K562 (cell line): ENCODE results near the gene ENSA. TPM values are rescaled to one million over a fixed set of nuclear protein-coding genes. Genes with fewer than 3 reads are reported as not detected.
A peak's percentile ranks its signal among the peaks of the same experiment; 100 is the strongest.

Source experiments
- ATF1 ChIP-seq, 2 experiments: fragments of 450-650 bp in 1 of 2; IDR thresholded peaks; 2 replicates each; pipeline ENCODE4 v1.6.1; 2016; ENCODE audit warnings: missing compliant biosample characterization in 1 of 2, missing genetic modification characterization in 1 of 2
- COPS2 ChIP-seq: fragments of 450-650 bp; conservative IDR thresholded peaks from 2 replicates; pipeline ENCODE4 v1.6.1; 2016; ENCODE audit warnings: mild to moderate bottlenecking, moderate library complexity
- CREM ChIP-seq: IDR thresholded peaks from 2 replicates; pipeline ENCODE4 v1.6.1; 2014; ENCODE audit warnings: antibody characterized with exemption, low read depth
- ELF4 ChIP-seq: fragments of 450-650 bp; formaldehyde crosslinking; IDR thresholded peaks from 2 replicates; pipeline ENCODE4 v1.4.0; 2022; ENCODE audit warnings: missing genetic modification characterization
- EZH2 ChIP-seq: IDR thresholded peaks from 2 replicates; pipeline ENCODE4 v1.6.1; 2012; ENCODE audit warnings: low read depth, mild to moderate bottlenecking, inconsistent platforms, low read length, borderline replicate concordance
- FOXK2 ChIP-seq, 2 experiments: fragments of 450-650 bp; IDR thresholded peaks in 1 of 2; conservative IDR thresholded peaks in 1 of 2; 2 replicates each; pipeline ENCODE4 v1.6.1; 2016; ENCODE audit warnings: low read depth in 2 of 2, mild to moderate bottlenecking in 1 of 2
- HDAC1 ChIP-seq, 2 experiments: fragments of 450-650 bp; IDR thresholded peaks; 2 replicates each; pipeline ENCODE4 v1.6.1; 2016 to 2017; ENCODE audit warnings: inconsistent platforms in 1 of 2, mild to moderate bottlenecking in 1 of 2, moderate library complexity in 1 of 2
- HDAC3 ChIP-seq: fragments of 450-650 bp; IDR thresholded peaks from 2 replicates; pipeline ENCODE4 v1.6.1; 2018; ENCODE audit warnings: borderline replicate concordance, mild to moderate bottlenecking, moderate library complexity; ENCODE audit not compliant: partially characterized antibody
- HDAC8 ChIP-seq: fragments of 450-650 bp; IDR thresholded peaks from 2 replicates; pipeline ENCODE4 v1.6.1; 2016; ENCODE audit warnings: mild to moderate bottlenecking, missing genetic modification characterization, moderate library complexity, missing compliant biosample characterization
- L3MBTL2 ChIP-seq: fragments of 450-650 bp; IDR thresholded peaks from 2 replicates; pipeline ENCODE4 v1.6.1; 2016; ENCODE audit warnings: mild to moderate bottlenecking, moderate library complexity
- MYNN ChIP-seq, 2 experiments: sonication (generic); formaldehyde crosslinking in 1 of 2; IDR thresholded peaks; 2 replicates each; pipeline versions ENCODE4 v1.5.0 to v1.6.1; 2016 to 2020; ENCODE audit warnings: antibody characterized with exemption in 1 of 2, missing genetic modification reagents in 1 of 2
- NBN ChIP-seq: fragments of 450-650 bp; IDR thresholded peaks from 2 replicates; pipeline ENCODE4 v1.6.1; 2016; ENCODE audit warnings: low read depth, mild to moderate bottlenecking
- NUFIP1 ChIP-seq: fragments of 450-650 bp; IDR thresholded peaks from 2 replicates; pipeline ENCODE4 v1.6.1; 2018; ENCODE audit not compliant: partially characterized antibody
- SETDB1 ChIP-seq: IDR thresholded peaks from one replicate; pipeline ENCODE4 v1.6.1; 2012; ENCODE audit warnings: low read length, control low read depth, inconsistent platforms
- TCF3 ChIP-seq: sonication (generic); formaldehyde crosslinking; IDR thresholded peaks from 2 replicates; pipeline ENCODE4 v1.4.0; 2020; ENCODE audit warnings: mild to moderate bottlenecking, missing genetic modification reagents
- ZBTB8A ChIP-seq: fragments of 450-650 bp; IDR thresholded peaks from 2 replicates; pipeline ENCODE4 v1.6.1; 2018; ENCODE audit warnings: mild to moderate bottlenecking, moderate library complexity; ENCODE audit not compliant: partially characterized antibody
- ZNF134 ChIP-seq: fragments of 250-450 bp; sonication (Bioruptor Pico); conservative IDR thresholded peaks from 2 replicates; pipeline ENCODE4 v1.4.0; 2020
- ZNF174 ChIP-seq: fragments of 250-450 bp; sonication (Bioruptor Pico); IDR thresholded peaks from 2 replicates; pipeline ENCODE4 v1.4.0; 2020; ENCODE audit warnings: mild to moderate bottlenecking
- ZNF445 ChIP-seq: fragments of 250-450 bp; sonication (Bioruptor Pico); IDR thresholded peaks from 2 replicates; pipeline ENCODE4 v1.4.0; 2020; ENCODE audit warnings: low read depth, mild to moderate bottlenecking, moderate library complexity
- polyA plus RNA-seq, 8 experiments: library from polyadenylated mRNA; depleted of rRNA in 4 of 8; stranded (reverse) in 5 of 8; unstranded in 3 of 8; fragments of >200 nt; fragmentation: Nextera tagmentation in 2 of 8; fragmentation: Illumina TruSeq in 1 of 8; extraction: Ambion mirVana in 2 of 8; extraction: Trizol in 1 of 8; gene quantifications; 2 replicates each; pipeline versions ENCODE4 v1.2.1 to v1.2.3, GENCODE V29; 2011 to 2014; ENCODE audit warnings: inconsistent platforms in 1 of 8, missing spikeins in 1 of 8
- total RNA-seq, 7 experiments: library from RNA; depleted of rRNA in 6 of 7; stranded (reverse); fragments of >200 nt in 6 of 7; fragmentation: Illumina TruSeq in 2 of 7; extraction: Trizol in 2 of 7; gene quantifications; 2 replicates each; pipeline versions ENCODE4 v1.2.1 to v1.2.3, GENCODE V29; 2011 to 2021; ENCODE audit warnings: low replicate concordance in 1 of 7
- TF ChIP-seq, protein P1 (sequence below): fragments of 450-650 bp; conservative IDR thresholded peaks from 2 replicates; pipeline ENCODE4 v1.6.1; 2016; ENCODE audit warnings: missing genetic modification characterization, low read depth, mild to moderate bottlenecking, missing compliant biosample characterization, moderate library complexity
- TF ChIP-seq, protein P2 (sequence below): fragments of 450-650 bp; IDR thresholded peaks from 2 replicates; pipeline ENCODE4 v1.6.1; 2016; ENCODE audit warnings: missing biosample characterization, missing genetic modification characterization
- TF ChIP-seq, protein P3 (sequence below): fragments of 250-450 bp; sonication (Bioruptor Pico); IDR thresholded peaks from 2 replicates; pipeline ENCODE4 v1.8.0; 2022; ENCODE audit warnings: moderate library complexity, mild to moderate bottlenecking, inconsistent platforms
- TF ChIP-seq, protein P4 (sequence below), 2 experiments: fragments of 200-800 bp in 1 of 2; sonication (Bioruptor generic) in 1 of 2; sonication (generic) in 1 of 2; formaldehyde crosslinking in 1 of 2; IDR thresholded peaks in 1 of 2; conservative IDR thresholded peaks in 1 of 2; 2 replicates each; pipeline versions ENCODE4 v1.5.0 to v1.6.1; 2016 to 2020; ENCODE audit warnings: missing compliant biosample characterization in 1 of 2, missing genetic modification characterization in 1 of 2, missing genetic modification reagents in 1 of 2

Gene ENSA
- total and polyA plus RNA-seq, 9 of the 15 experiments (the other 6 are each of a cell fraction or from before 2014, with no cell fraction given), result 68.1 to 605 (median 188) TPM

DNA sequence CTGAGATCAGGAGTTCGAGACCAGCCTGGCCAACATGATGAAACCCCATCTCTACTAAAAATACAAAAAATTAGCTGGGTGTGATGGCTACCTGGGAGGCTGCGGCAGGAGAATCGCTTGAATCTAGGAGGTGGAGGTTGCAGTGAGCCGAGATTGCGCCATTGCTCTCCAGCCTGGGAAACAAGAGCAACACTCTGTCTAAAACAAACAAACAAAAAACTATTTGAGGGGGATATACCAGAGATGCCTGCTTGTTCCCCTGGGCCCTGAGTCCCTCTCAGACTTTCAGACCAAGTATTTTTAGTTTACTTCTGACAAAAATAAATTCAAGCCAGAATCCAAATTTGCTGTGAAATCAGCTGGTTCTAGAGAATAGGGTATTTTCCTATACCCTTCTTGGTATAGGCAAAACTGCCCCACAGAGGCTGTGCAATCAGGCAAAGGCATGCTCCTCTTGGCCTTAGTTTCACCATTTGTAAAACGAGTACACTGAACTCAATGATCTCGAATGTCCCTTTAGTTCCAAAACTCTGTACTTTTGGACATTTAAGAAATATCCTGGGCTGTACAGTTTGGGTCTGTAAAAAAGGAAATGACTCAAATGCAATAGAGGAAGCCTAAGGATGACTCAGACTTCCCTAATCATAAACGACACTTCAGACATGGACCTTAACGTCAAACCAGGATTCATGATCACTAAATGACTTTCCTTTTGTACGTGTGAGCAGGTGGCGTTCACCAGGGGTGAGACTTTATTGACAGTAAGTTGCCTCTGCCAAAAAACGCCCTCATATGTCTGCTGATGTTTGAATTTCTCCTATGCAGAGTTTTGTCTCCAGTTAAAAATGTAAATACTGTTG lies 16.1 kb downstream of the ENSA start (continued):
- TF ChIP-seq ZNF445 (CRISPR knock-in tag) (no peak), ZBTB8A (no peak), FOXK2 (conservative IDR thresholded peaks at IDR 0.05 in 1 of 2, IDR thresholded peaks at IDR 0.05 in 1 of 2; ENCODE audit: low read depth in 2 of 2) (peak in 1 of 2 experiments; percentile 11; a peak in 1 of 4 replicates), COPS2 (no peak), L3MBTL2 (peak; percentile 86), TCF3 (CRISPR knock-in tag) (peak; percentile 54; the same call in 1 of the 2 replicates), HDAC8 (tag) (no peak), EZH2 (no peak), CREM (peak; percentile 91), ZNF134 (CRISPR knock-in tag) (peak; percentile 52; the same call in 1 of the 2 replicates), NBN (peak; percentile 84), MYNN (IDR thresholded peaks at IDR 0.05) (peak; percentile 77; the same call in 1 of the 2 replicates), MYNN (CRISPR knock-in tag; IDR thresholded peaks at IDR 0.05) (no peak), HDAC1 (IDR thresholded peaks at IDR 0.05) (peak in 1 of 2 experiments; percentile 52; a peak in 1 of 4 replicates), ELF4 (no peak), ATF1 (CRISPR knock-in tag; IDR thresholded peaks at IDR 0.05) (no peak), ATF1 (tag; IDR thresholded peaks at IDR 0.05) (peak; percentile 66), HDAC3 (peak; percentile 80), ZNF174 (CRISPR knock-in tag) (no peak), SETDB1 (no peak), NUFIP1 (peak; percentile 53)
- TF ChIP-seq, protein P1, sequence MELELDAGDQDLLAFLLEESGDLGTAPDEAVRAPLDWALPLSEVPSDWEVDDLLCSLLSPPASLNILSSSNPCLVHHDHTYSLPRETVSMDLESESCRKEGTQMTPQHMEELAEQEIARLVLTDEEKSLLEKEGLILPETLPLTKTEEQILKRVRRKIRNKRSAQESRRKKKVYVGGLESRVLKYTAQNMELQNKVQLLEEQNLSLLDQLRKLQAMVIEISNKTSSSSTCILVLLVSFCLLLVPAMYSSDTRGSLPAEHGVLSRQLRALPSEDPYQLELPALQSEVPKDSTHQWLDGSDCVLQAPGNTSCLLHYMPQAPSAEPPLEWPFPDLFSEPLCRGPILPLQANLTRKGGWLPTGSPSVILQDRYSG (tag), result 0 out of 2 replicates have a peak, but pooled peaks have one; percentile 35
- TF ChIP-seq, protein P2, sequence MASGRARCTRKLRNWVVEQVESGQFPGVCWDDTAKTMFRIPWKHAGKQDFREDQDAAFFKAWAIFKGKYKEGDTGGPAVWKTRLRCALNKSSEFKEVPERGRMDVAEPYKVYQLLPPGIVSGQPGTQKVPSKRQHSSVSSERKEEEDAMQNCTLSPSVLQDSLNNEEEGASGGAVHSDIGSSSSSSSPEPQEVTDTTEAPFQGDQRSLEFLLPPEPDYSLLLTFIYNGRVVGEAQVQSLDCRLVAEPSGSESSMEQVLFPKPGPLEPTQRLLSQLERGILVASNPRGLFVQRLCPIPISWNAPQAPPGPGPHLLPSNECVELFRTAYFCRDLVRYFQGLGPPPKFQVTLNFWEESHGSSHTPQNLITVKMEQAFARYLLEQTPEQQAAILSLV (tag), result 0 out of 2 replicates have a peak, but pooled peaks have one; percentile 3
- TF ChIP-seq, protein P3, sequence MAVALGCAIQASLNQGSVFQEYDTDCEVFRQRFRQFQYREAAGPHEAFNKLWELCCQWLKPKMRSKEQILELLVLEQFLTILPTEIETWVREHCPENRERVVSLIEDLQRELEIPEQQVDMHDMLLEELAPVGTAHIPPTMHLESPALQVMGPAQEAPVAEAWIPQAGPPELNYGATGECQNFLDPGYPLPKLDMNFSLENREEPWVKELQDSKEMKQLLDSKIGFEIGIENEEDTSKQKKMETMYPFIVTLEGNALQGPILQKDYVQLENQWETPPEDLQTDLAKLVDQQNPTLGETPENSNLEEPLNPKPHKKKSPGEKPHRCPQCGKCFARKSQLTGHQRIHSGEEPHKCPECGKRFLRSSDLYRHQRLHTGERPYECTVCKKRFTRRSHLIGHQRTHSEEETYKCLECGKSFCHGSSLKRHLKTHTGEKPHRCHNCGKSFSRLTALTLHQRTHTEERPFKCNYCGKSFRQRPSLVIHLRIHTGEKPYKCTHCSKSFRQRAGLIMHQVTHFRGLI, result 0 out of 2 replicates have a peak, but pooled peaks have one; percentile 51
- TF ChIP-seq, protein P4, sequence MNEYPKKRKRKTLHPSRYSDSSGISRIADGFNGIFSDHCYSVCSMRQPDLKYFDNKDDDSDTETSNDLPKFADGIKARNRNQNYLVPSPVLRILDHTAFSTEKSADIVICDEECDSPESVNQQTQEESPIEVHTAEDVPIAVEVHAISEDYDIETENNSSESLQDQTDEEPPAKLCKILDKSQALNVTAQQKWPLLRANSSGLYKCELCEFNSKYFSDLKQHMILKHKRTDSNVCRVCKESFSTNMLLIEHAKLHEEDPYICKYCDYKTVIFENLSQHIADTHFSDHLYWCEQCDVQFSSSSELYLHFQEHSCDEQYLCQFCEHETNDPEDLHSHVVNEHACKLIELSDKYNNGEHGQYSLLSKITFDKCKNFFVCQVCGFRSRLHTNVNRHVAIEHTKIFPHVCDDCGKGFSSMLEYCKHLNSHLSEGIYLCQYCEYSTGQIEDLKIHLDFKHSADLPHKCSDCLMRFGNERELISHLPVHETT (CRISPR knock-in tag; conservative IDR thresholded peaks at IDR 0.05 in 1 of 2, IDR thresholded peaks at IDR 0.05 in 1 of 2), result peak in 1 of 2 experiments; percentile 61; a peak in 2 of 4 replicates
